IPS-11a (cell line): ENCODE measurements around the gene MYZAP.

Source experiments
- H3K4me3 ChIP-seq: one replicate; pipeline ENCODE4 v1.5.1; 2013; ENCODE audit warnings: low read depth, low read length, control low read depth

MYZAP gene

DNA sequence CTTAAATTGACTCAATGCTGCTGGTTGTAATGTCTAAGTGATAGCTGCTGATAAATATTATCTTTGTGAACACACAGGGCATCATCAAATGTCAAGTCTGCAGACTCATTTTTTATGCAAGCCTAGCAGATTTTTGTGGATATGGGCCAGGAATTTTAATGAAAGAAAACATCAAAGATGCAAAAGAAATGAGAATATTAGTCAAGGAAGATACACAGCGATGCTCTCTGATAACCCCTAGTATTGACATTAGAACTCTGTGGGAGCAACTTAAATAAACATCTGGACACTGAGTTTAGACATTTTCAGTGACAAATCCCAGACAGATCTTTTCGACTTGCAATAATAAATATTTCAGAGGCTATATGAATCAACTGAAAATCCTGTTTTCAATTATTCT lies 143.2 kb downstream of the MYZAP start:
- no peak overlapping the region for H3K4me3 ChIP-seq
